Smooth muscle cell of the brain vasculature (primary cell): ENCODE data around the gene MEGF11.

Experiments used
- DNase-seq: peaks from one replicate; pipeline ENCODE4 v3.0.0-alpha.2; 2012; ENCODE audit warnings: low read depth, low spot score

Gene MEGF11

DNA sequence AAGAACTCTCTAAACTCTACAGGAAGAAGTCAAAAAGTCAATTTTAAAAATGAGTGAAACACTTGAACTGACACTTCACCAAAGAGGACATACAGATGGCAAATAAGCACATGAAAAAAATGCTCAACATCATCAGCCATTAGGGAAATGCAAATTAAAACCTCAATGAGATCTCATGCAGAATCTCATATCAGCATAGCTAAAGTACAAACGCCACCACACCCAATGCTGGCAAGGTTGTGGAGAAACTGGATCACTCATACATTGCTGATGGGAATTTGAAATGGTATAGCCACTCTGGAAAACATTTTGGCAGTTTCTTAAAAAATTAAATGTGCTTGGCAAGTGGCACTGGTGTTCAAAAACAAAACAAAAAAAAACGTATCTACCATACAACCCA lies 34.2 kb downstream of the MEGF11 start:
- DNase-seq, result no peak

DNA sequence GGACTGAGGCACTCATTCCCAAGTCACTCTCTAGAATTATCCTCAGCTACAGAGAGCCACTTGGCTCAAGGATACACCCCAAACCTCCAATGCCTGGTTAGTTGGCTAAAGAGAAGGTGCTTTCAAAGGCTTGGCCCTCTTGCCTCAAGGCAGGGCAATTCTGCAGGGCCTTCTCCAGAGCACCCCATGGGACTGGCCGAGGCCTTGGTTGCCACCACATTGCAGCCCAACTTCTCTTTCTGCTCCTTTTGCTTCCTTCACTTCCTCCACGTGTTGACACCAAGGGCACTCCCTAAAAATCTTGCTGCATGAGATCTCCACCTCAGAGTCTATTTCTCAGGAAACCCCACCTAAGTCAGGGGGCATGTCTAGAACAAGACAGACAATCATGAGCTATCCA lies 36.7 kb downstream of the MEGF11 start:
- DNase-seq, result no peak

DNA sequence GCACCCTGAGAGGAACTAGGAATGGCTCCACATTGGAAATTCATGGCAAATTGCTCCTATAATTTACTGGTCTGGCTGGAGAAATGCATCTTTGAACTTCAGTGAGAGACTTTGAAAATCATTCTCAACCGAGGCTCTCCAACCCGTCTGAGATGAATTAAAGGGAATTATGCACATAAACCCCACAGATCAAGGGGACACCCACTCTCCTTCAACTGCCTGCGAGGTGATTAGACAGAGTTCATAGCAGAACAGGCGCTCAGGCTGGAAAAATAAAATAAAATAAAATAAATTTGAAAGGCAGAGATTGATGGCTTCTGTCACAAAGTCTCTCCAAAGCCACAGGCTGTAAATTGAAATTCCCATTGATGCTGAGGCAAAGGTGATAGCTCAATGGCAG lies 37.7 kb downstream of the MEGF11 start:
- no peak for DNase-seq

DNA sequence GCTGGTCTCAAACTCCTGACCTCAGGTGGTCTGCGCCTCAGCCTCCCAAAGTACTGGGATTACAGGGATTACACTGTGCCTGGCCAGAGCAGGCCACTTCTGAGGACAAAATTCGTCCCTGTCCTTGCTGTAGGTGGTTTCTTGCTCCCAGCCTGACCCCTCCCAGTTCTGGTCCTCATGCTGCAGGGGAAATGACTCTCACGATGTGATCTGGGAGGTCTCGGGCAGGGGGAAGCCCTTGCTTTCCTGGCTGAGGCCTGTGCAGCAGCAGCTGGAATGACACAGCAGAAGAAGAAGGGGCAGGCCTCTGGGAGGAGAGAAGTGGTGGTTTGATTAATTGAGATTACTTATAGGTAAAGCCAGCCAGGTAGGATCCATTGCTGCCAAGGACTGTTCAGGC lies 39.3 kb downstream of the MEGF11 start:
- DNase-seq, result no peak

DNA sequence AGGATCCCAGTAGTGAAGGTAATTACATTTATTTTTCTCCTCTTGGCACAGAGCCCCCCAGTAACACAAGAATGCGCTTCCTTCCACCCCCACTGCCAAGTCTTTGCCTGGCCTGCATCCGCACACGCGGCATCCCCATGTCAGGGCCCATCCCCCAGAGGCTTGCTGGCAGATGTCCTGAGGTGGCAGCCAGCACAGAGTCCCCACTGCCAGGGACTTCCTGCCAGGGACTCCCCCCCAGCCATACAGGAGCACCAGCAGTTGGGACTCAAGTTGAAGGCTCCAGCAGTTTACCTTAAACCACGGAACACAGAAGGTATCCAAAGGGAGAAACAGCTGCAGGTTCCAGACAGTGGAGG lies 41.0 kb downstream of the MEGF11 start:
- DNase-seq, result no peak

DNA sequence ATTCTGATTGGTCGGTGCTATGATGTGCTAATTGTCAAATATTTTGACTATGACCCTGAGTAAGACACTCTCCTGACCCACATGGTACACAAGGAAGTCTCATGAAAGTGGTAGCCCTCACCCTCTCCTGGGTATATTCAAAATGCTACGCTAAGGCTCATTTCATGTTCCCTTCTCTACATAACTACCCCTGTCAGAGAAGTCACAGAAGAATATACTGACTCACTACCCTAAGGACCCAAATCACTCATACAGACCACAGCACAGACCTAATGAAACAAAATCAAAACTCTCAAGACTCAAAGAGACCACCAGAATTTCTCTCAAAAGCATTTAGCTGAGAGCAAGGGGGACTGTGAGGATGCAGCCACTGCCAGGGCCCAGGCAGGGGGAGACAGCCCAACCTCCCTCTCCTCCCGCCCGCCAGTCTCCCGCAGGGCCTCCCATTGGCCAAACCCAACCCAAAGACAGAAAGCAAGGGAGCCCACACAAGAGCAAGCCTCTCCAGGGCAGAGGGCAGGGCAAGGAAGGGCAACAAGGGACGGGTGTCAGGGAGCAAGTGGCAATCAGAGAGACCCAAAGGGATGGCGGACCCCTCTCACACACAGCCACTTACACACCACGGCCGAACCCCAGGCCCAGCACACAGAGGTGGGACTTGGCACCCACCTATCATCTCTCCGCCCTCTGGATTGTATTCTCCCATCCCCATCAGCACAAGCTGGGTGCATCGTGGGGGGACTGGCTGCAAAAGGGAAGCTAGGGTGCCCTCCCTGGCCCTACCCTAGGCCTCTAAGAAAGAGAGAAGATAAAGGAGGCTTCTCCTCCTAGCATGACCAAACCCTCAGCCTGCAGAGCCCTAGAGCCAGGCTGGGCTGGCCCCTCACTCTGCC lies 41.6 kb downstream of the MEGF11 start:
- DNase-seq, result no peak

DNA sequence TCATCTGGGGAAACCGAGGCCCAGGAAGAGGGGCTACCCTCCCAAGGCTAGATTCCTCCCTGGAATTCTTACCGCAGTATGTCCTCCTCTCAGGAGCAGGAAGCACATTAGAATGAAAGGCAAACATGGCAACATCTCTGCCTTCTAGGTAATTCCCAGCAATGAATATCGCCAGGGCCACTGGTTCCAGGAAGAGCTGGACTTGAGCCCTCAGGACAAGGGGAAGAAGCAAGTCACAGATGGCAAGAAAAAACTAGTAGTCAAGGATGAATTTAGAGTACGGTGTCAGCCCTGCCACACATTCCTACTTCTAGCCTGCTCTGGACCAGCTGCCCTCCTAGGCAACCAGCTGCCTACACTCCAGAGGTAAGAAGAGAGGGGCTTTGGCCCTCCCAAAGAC lies 42.9 kb downstream of the MEGF11 start:
- no peak for DNase-seq

DNA sequence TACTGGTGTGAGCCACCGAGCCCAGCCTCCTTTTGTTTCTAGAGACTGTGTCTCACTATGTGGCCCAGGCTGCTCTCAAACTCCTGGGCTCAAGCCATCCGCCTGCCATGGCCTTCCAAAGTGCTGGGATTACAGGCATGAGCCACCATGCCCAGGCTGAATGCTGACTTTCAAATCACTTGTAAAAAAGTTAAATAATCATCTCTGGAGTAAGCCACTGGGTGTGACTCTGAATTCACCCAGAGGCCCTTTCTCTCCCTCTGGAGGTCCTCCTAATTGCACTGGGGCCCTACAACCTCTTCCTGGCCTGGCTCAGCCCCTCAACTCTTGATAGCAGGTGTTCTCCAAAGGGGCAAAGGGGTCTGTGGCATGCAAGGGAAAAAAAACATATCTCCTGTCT lies 54.8 kb downstream of the MEGF11 start:
- no peak for DNase-seq

DNA sequence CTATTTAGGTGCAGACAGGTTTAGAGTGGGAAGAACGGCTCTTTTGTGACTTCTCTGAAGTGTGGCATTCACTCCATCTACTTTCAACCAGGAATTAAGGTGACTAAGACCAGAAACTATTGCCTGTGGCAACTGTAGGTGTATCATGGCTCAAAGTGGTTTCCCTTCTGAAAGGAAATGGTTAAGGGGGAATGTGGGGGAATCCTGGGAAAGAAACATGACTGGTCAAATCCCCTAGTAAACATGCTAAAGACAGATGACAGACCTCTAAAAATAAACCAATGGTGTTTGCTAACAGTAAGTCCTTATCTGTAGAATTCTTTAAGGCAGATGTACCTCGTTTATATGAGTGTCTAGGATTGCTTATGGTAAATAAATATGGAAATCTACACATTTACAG lies 56.9 kb downstream of the MEGF11 start:
- no peak for DNase-seq

DNA sequence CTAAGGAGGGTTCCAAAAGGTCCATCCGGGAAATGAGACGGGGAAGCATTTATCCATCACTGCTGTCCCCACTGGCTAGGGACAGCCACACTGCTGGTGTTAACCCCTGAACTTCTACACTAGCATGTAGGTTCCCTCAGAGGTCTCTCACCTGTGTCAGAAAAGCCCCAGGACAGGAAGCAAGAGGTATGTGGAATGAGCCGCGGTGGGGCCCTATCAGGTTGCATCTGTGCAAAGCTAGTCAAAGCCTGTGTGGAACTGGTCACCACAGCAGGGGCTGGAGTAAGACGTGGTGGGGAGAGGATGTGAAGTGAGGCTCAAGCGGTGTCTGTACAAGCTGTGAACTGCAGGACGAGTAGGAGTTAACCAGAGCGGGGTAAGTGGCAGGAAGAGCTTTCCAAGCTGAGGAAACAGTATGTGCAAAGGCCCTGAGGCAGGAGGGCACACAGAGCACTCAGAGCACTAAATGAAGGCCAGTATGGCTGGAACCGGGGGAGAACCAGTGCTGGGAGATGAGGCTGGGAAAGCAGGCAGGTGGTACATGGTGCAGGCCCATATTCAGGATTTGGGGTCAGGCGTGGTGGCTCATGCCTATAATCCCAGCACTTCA lies 57.8 kb downstream of the MEGF11 start:
- DNase-seq, result no peak

DNA sequence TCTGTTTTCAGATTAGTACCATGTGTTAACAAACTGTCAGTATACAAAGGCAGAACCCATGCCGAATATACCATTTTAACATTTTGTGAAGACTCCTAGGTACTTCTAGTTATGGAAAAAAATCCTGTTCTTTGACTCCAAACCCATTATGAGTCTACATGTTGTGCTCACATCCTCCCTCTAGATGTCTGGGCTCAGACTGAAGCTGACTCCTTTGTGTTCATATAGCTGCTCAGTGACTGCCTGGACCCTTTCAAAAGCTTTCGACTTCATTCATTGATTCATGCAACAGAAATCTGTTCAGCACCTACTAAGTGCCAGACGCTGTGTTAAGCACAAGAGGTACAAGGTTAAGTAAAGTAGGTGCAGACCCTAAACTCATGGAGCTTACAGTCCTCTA lies 60.5 kb downstream of the MEGF11 start:
- DNase-seq, result no peak

DNA sequence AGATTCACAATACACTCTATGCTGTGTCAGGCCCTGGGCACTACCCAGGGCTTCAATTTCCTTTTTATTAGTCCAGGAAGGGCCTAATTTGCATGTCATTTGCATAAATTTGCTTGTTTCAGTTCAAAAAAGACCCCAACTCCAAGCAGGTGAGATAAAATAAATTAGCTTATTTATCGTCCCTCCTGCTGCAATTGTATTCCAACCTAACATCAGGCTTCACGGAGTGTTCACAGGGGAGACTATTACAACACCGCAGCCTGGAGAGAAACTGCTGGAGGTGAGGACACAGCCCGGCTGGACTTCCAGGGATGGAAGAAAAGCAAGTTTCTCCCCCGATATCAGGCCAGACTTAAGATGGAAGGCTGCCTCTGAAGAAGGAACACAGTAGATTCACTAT lies 62.8 kb downstream of the MEGF11 start:
- DNase-seq, result no peak

DNA sequence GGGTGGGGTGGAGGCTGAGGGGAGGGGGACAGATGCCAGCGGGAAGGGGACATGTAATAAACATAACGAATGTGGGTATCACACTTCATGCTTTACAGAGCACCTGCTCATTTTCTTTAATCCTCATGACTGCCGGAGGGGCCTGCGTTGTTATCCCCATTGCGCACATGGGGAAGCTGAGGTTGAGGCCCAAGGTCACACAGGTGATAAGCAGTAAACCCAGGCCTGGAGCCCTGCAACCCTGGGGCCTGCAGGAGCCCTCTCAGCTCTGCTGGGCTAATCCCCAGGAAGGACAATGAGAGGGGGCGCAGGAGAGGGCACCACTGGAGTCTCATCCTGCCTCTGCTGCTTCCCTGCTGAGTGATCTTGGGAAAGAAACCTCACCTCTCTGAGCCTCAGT lies 64.3 kb downstream of the MEGF11 start:
- no peak for DNase-seq

DNA sequence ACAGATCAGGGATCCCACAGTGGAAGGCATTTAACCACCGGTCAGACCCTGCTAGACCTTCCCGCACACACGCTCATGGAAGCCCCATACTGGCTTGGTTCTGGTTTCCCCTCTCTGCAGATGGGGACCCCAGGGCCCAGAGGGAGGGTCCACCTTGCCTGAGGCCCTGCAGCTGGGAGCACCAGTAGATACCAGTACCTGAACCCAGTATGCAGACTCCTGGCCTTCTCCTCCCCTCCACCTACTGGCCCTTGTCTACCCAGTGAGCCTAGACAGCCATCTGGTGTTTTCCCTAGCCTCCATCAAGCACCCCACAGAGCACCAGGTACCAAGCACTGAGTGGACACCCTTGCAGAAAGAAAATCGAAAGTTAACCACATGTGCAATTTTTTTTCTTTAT lies 65.1 kb downstream of the MEGF11 start:
- DNase-seq, result no peak

DNA sequence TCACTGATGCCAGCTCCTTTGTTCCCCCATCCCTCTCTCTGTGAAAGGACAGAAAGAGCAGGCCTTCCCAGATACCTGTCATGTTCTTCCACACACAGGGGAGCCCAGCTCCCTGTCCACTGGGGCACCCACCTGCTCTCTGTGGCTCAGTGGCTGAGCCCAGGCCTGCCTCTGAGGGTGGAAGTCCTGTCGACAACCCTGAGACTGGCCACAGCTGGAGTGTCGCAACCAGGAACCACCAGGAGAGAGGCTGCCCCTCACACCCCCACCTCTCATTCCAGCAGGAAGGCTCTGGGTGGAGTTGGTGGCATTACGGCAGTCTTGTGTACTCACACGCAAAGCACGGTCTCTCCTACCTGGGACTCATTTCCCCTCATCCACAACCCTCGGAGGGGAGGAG lies 66.3 kb downstream of the MEGF11 start:
- DNase-seq, result no peak

DNA sequence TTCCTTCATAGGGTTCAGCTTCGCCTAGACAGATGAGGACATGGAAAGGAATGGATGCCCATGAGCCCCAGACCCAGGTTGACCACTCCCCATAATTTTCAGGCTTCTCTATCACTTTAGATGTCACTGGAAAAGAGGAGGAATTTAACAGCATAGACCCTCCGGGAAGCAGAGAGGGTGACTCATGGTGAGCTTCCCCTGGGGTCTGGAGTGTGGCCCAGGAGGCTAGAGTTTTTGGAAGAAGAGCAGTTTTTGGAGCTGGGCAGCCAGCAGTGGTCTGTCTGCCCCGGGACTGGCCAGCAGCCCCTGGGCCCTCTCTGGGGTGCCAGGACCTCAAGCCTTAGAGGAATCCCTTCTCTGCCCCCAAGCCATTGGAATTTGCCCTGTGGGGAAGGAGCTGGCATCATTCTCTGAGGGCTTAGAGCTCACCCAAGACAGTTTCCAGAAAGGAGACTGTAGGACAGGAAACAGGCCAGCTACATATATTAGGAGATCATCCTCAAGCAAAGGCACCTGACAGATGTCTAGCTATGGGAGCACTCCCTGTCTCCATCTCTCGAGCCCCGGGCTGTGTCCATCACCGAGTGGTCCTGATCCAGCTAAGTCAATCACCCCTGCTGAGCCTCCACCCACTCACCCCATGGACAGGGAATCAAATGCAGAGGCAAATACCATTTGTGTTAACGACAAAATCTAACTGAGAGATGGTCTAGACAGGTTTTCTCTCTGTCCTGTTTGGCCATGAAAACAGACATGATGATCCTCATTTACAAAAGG lies 67.3 kb downstream of the MEGF11 start:
- no peak for DNase-seq

DNA sequence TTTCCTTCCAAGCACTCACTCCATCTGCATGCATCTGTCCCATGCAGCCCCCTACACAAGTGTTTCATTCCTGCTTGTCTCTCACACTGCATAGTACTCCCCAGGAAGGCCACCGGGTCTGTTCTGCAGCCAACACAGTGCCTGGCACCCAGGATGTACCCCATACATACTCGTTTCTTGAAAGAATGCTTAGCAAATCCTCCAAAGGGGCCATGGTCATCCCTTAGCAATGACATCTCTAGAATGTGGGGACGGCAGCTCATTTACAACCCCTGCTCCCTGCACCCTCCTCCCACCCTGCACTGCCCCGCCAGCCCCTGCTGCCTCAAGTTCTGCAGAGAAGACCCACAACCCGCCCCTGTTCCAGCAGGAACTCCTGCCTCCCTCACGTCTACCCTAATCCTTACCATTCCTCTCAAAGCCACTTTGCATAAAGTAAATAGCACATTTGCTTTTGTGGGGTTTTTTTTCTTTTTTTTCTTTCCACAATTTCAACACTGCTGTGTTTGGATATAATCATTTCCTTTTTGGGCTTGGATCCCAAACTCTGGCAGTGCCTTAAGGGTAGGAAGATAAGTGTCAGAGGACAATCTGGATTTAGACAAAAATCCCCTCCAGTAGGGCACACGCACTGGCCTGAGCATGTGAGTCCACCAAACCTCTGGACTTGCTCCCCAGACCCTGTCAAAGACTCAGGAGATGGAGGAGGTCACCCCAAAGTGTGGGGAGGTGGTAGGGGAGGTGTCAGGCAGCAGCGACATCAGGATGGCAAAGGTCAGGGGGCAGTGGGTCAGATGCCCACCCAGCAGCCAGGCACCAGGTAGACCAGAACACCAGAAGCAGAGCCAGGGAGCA lies 68.4 kb downstream of the MEGF11 start:
- DNase-seq, result no peak

DNA sequence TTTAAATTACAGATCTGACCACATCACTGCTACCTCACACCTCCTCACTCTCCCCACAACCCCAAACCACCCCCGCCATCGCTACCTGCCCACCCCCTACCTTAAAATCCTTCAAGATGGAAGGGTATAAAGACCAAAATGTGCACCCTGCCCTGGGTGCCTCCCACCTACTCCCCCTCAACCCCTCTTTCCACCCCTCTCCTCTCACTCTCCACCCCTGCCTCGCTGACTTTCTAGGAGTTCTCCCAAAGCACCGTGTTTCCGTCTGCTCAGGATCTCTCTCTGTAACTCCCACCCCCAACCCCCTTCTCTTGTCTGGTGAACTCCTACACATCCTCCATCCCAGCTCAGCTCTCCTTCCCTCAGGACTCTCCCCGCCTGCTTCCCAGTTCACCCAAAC lies 69.1 kb downstream of the MEGF11 start:
- DNase-seq, result no peak

DNA sequence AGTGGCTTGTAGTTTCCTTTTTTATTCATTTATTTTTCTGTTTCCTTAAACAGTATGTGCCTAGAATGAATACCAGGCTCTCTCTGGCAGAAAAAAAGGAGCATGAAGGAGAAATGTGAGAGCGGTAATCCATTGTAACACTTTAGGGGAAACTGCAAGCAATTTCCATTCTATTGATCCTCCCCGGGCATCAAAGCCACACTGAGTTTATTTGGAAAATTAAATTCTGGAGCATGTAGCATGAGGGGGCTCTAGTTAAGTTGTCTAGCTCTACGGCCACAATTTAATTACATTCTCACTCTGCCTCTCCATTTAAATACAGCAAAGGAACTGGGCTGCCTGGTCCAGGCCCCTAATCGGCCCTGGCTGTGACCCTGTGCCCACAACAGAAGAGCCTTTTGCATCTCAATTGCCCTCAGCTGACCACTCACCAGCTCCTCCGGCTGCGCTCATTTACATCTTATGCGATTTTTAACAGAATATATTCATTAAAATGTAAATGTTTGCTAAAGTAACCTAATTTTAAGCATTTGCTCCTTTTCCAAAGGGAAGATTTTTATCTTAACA lies 72.9 kb downstream of the MEGF11 start:
- no peak for DNase-seq

DNA sequence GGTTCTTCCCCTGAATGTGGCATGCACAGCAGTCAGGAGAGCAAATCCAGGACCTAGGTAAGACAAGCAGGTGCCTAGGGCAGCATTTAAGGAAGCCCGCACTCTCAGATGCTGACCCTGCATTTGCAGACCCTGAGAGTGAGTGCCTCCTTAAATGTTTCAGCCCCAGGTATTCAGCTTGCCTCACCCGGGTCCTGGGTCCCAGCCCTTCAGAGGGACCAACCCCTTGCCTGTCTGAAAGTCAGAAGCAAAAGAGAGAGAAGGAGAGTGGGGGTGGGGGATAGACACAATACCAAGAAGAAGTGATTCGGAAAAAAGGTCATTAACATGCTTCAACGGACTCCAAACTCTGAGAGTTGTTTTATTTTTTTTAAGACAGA lies 75.0 kb downstream of the MEGF11 start:
- no peak for DNase-seq

DNA sequence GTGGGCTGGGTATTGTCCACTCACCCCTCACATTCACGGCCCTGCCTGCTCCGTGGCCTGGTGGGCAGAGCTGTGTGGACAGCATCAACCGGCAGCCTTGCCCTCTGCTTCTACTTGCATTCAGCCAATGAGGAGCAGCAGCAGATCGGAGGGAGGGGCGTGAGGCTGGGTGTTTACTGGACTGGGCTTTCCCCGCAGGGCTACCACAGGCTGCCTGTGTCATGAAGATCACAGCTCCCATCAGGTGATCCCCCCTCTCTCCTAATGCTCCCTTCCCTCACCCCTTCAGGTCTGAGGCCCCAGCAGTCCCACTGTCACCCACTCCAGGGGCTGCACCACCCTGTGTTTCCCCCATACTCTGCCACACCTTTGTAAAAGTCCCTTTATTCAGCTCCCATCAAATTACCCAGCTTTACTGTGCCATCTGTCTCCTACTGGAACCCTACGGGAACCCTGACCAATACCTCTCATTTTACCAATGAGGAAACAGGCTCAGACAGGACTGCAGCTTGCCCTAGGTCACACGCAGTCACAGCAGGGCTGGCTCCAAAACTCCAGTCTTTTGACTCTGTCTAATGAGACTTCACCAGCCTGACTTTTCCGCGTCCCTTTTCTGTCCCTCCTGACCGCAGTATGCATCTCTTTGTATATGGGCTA lies 81.1 kb downstream of the MEGF11 start:
- no peak for DNase-seq
